GM12892 (cell line): ENCODE data around the gene PSMG3.

ENCODE experiments used
- DNase-seq: peaks from one replicate; pipeline ENCODE4 v3.0.0; 2011; ENCODE audit not compliant: insufficient read length
- FAIRE-seq: peaks from 2 replicates; lab custom pipeline; 2011; peaks lifted over from hg19 to GRCh38; lab: Jason Lieb, UNC
- POLR2A ChIP-seq: IDR thresholded peaks from 2 replicates; pipeline ENCODE4 v1.6.1; 2011; ENCODE audit warnings: low read depth, low read length, control low read depth
- POLR2AphosphoS5 ChIP-seq: IDR thresholded peaks from 2 replicates; pipeline ENCODE4 v1.6.1; 2011; ENCODE audit warnings: low read depth, low read length, control low read depth
- TAF1 ChIP-seq: IDR thresholded peaks from 2 replicates; pipeline ENCODE4 v1.6.1; 2011; ENCODE audit warnings: low read depth, mild to moderate bottlenecking, control low read depth, low read length, borderline replicate concordance

The PSMG3 gene

DNA sequence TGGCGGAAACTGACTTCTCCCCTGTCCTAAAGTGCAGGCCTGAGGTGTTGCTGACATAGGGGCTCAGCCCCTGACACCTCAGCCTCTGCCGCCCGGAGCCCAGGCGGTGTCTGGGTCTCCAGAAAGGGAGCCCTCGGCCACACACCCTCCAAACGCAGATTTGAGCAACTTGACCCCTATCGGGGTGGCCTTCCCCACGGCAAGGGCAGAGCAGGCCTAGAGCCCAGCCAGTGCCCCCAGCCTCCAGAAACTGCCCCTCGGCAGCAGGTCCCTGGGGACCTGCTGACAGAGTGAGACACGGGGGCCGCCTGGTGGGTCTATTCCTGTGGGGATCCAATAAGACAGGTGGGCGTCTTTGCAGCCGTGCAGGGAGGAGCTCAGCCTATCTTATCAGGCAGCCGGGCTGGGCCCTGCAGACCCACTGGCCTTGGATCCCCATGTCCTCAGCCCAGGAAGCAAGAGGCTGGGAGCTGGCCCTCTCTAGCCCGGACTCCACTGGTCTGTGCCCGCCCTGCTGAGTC, 24.9 kb downstream of the PSMG3 start:
- DNase-seq (no peak), FAIRE-seq (no peak)
- TF ChIP-seq POLR2A (no peak), POLR2AphosphoS5 (no peak), TAF1 (no peak)

DNA sequence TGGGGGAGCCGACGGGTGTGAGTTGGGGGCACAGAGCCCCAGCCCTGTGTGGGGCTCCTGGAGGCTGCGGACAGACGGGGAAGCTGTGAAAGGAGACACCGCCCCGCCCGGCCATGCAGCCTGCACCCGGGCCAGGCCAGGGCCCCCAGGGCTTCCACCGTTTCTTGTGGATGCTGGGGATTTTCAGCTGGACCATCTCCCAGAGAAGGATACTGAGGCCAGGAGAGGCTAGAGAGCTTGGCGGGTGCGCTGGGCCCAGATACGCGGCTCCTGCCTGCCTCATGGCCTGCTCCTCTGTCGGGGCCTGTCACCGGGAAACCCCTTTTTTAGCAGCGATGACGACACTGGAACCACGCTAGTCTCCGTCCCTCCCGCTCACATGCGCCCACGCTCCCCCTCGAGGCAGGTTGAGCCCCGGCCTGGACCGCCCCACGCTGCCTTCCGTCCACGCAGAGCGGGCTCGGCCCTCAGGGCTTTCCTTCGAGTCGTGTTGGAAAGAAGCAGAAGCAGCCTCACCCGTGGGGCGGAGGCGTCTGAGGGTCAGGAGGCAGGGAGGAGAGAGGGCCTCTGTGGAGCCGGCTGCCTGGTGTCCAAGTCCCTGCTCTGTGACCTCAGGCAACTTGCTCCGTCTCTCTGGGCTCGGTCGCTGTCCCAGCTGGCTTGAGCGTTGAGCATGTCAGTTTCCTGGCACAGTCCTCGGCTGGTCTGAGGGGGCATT, 25.5 kb downstream of the PSMG3 start:
- DNase-seq = no peak
- TF ChIP-seq POLR2A (no peak), TAF1 (no peak)
- no peak for FAIRE-seq

DNA sequence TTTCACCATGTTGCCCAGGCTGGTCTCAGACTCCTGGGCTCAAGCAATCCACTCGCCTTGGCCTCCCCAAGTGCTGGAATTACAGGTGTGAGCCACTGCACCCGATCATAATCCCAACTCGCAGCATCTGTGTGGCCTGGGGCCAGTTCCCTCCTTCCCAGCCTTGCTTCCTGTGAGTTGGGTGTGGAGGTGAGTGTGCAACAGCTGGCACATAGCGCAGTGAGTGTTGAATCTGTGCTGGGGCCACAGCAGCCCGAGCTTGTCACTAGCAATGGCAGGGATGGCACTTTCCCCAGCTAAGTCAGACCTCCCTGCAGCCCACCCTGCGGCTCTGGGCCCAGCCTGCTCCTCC, 26.0 kb downstream of the PSMG3 start:
- DNase-seq (no peak), FAIRE-seq (no peak)
- TF ChIP-seq POLR2AphosphoS5 (no peak), TAF1 (no peak), POLR2A (no peak)

DNA sequence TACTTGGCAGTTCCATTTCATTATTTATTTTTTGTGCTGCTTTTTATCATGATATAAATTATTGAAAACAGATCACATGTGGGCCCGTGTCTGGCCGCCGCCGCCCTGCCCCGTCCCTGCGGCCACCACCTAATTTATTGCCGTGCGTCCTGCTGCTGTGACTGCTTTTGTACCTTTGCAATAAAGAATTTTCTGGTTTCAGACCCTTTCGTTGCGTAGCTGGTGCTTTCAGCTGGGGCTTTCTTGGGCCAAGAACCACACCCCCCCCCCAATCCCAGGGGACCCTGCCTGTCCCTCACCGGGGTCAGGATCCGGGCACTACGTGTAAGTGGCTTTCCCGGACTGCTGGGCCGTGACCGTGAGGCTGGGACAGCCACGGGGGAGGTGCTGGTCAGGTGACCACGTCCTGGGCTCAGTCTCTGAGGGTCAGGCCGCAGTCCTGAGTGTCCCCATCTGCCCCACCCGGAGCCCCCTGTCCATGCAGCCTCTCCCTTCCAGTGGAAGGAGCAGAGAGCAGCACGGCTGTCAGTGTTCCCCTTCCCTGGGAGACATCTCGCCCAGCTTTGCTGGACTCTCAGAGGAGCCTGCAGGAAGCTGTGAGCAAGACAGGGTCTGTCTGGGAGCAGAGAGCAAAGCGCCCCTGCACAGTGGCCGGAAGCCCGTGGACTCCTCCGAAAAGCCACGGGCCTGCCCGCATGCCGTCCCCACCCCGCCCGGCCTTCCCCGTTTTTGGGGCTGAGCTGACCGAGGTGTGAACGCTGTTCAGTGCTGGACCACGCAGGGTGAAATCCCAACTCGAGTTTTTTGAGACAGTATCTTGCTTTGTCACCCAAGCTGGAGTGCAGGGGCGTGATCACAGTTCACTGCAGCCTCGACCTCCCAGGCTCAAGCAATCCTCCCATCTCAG, 26.7 kb downstream of the PSMG3 start:
- FAIRE-seq (no peak), DNase-seq (no peak)
- no peak for TF ChIP-seq TAF1
- TF ChIP-seq POLR2A = peak; percentile 29; the same call in 1 of the 2 replicates
- 0 out of 2 replicates have a peak, but pooled peaks have one; percentile 43 for TF ChIP-seq POLR2AphosphoS5

DNA sequence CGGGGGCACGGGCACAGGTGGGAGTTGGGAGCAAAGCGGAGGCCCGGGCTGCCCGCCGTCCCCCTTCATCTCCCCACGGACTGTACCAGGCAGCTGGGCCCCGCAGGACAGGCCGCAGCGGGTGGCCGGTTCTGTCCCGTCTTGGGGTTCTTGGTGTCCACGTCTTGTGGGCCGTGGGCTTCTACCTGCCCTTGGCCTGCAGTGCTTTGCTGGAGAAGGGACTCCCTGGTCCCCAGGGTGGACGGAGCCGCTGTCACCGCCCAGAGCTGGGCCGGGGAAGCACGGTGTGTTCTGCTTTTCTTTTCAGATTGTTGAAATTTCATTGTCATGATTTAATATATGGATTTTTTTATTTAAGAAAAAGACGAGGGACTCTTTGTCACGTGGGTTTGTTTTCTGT, 27.5 kb downstream of the PSMG3 start:
- FAIRE-seq (no peak), DNase-seq (no peak)
- TF ChIP-seq POLR2A (no peak), POLR2AphosphoS5 (no peak), TAF1 (no peak)

DNA sequence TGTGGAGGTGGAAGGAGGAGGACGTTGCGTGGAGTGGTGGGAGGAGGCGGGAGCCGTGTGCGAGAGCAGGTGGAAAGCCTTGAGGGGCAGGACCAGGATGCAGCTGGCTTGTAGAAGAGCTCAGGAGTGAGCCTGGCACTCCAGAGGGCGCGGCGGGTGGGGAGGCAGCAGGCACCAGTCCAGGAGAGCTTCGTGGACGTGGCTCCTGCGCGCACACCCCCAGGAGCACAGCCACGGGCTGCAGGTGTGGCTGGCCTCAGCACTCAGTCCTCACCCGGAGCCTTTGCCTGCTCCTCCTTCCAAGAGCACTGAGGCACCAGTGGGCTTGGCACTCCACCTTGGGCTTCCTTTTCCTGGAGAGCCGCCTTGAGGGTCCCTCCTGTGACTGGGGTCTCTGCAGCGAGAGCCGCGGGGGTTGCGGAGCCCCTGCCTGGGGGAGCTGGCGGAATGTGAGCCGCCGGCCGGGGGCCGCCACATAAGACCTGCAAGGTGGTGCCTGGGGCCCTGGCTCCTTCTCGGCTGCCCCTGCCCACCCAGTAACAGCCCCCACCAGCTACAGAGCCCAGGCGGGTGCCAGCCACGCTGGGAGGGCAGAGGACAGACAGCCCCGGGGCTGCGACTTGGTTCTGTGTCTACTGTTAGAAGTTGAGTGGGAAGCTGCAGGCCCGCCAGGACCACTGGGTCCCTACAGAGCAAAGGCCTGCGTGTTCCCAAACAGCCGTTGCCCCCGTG, 28.2 kb downstream of the PSMG3 start:
- DNase-seq (no peak), FAIRE-seq (no peak)
- TF ChIP-seq TAF1 (no peak), POLR2AphosphoS5 (no peak; the same call in 1 of the 2 replicates), POLR2A (peak; percentile 1; the same call in 1 of the 2 replicates)

DNA sequence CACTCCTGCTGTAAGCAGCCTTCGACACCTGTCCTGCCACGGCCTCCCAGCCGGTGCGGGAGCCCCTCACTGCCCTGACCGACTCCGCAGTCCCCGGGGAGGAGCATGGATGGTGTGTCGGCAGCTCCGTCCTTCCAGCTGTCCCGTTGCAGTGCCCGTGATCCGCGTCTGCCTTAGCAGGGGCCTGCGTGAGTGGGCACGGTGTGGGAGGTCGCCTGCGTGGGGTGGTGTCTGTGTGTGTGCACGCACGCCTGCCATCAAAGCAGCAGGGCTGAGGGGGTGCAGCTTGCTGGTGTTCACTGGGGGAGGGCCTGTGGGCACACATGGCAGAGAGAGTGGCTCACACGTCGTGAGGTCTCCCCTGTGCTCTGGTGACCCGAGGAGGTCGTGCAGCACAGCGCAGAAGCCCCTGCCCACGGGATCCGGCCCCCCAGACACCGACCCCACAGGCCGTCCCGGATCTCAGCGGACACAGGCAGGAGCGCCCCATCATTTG, 29.0 kb downstream of the PSMG3 start:
- DNase-seq (no peak), FAIRE-seq (no peak)
- TF ChIP-seq POLR2A (peak; percentile 17; the same call in 1 of the 2 replicates), POLR2AphosphoS5 (no peak)

DNA sequence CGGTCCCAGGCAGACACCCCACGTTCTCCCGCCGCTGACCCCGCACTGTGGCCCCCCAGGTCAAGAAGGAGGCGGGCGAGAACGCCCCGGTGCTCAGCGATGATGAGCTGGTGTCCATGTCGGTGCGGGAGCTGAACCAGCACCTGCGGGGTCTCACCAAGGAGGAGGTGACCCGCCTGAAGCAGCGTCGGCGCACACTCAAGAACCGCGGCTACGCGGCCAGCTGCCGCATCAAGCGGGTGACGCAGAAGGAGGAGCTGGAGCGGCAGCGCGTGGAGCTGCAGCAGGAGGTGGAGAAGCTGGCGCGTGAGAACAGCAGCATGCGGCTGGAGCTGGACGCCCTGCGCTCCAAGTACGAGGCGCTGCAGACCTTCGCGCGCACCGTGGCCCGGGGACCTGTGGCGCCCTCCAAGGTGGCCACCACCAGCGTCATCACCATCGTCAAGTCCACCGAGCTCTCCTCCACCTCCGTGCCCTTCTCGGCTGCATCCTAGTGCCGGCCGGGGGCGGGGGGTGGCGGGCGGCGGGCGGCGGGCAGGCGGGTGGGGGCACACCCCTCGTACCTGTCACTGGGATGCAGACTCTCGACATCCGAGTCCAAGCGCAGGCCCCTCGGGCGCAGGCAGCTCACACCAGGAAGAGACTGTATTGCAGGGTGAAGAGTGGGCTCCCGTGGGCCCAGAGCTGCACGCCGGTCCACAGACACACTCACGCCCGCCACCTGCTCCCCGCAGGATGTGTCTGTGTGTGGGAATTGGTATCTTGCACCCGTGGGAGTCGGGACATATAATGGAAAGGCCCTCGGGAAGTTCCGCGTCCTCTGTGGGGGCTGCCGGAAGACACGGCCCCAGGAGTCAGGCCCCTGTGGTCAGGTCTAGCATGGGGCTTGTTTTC, 29.7 kb downstream of the PSMG3 start:
- no peak for FAIRE-seq
- no peak for DNase-seq

DNA sequence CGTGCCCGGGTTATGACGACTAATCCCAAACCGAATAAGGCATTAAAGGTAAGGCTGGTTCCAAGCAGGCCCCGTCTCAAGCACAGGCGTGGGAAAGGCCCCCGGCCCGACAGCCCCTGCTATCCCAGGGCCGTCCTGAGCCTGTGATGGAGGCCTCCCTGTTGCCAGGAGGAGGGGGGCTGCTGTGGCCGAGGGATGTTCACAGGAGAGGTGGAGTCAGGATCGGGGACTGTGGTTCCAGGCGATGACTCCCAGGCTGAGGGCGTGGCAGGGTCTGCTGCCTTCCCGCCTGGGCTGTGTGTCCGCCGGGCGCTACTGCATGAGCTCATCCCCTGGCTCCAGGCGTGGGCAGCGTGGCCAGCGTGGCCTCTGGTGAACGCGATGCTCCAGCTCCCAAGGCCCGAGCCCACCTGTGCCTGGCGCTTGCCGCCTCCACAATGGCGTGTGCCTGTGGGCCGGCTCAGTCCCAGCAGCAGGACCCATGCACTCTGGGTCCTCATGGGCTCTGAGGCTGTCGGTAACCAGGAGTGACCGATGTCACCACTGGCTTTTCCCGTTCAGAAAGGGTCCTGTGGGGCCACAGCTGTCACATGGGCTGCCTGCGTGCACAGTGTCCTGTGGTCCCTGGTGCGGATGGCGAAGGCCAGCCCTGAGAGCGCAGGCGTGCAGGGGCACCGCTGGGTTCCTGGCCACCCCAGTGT, 30.5 kb downstream of the PSMG3 start:
- FAIRE-seq = no peak
- TF ChIP-seq POLR2A (no peak; the same call in 1 of the 2 replicates), POLR2AphosphoS5 (no peak), TAF1 (no peak)
- DNase-seq = no peak

More for the DNA sequence above, 29.7 kb downstream of the PSMG3 start:
- TF ChIP-seq POLR2AphosphoS5 (no peak), TAF1 (no peak), POLR2A (no peak)

DNA sequence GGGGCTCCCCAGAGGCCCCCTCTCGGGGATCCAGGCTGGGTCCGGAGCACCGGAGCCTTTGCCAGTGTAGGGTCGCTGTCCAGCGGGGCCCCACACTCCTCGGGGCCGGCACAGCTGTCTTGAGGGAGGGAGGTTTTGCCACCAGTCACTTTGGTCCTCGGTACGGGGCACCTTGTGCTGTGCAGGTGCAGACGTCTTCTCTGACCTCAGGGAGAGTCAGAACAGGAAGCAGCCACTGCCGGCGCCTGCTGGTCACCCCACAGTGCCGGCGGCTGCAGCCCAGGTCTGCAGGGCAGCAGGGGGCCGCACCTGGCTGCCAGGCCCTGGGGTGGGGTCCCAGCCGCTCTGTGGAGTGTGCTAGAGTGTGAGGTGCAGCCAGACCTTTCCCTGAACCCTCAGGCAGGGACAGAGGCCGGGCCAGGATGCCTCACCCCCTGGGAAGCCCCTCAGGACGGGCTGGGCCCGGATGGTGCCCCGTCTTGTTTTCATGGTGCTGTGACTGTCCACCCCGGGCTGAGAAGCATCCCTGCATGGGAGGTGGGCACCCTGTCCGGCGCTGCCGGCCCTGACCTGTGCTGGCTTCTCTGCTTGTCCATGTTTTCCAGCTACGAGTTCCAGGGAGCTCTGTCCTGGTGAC, 31.2 kb downstream of the PSMG3 start:
- no peak for FAIRE-seq
- TF ChIP-seq POLR2A = no peak
- TF ChIP-seq TAF1 = no peak
- TF ChIP-seq POLR2AphosphoS5 = no peak

More for the DNA sequence above, 31.2 kb downstream of the PSMG3 start:
- no peak for DNase-seq
